Left colon (tissue), 2 donors: ENCODE data around the gene INAFM2. TPM values are rescaled to one million over a fixed set of nuclear protein-coding genes. Genes with fewer than 3 reads are reported as not detected.
A peak's percentile ranks its signal among the peaks of the same experiment; 100 is the strongest.

Experiments used
- ATAC-seq: fragments of 200-7000 bp; cut with Tn5 transposase; one replicate; pipeline ENCODE4 v1.9.1; 2020; ENCODE audit warnings: mild to moderate bottlenecking, moderate library complexity
- DNase-seq, 2 donors: peaks; one replicate each; pipeline ENCODE4 v3.0.0-alpha.2; 2020
- intact Hi-C, 2 donors: fragments of 100-400 bp; cut with DNase I in 1 of 2; cut with micrococcal nuclease in 1 of 2; formaldehyde crosslinking; loops; one replicate each; pipeline versions ENCODE4 v1.11.2 to v1.14.0; 2022; cut with DNase I, micrococcal nuclease
- total RNA-seq, 2 donors: library from RNA; stranded (reverse); fragmentation: NEBNext Ultra II Directional; extraction: Animal tissue kit (Norgen Biotek cat#: 25700); gene quantifications; one replicate each; pipeline ENCODE4 v1.2.1, GENCODE V29; 2021
- donor health status: DM: no; HTN: no; CAD: no.
- donor health status: DM: yes; HTN: yes; CAD: no.

The INAFM2 gene
- total RNA-seq, 2 donors from 2014 or later, result 18.1 to 26.9 TPM

DNA sequence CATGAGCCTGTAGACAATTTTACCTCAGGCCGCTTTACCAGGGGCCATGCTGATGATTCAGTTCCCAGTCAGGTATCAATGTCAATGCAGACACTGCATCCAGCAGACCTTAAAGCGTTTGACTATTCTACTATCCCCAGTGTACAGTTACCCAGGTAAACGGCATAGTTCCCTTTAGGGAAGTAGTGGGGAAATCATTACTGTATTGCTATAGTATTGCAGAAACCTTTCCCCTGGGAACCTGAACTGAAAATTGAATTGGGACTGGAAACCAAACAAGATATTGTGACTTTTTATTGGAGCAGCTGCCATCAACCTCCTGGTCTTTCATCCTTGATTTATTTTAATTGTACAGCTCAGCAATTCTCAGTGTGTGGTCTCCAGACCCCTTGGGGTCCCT is 6.6 kb upstream of the INAFM2 start:
- ATAC-seq (no peak), DNase-seq (no peak)
- intact Hi-C loops, result loop anchor here in 1 of 2 donors (10.0 kb wide), 1 partner anchor 108 kb away; no protein-coding TSS in a partner anchor

DNA sequence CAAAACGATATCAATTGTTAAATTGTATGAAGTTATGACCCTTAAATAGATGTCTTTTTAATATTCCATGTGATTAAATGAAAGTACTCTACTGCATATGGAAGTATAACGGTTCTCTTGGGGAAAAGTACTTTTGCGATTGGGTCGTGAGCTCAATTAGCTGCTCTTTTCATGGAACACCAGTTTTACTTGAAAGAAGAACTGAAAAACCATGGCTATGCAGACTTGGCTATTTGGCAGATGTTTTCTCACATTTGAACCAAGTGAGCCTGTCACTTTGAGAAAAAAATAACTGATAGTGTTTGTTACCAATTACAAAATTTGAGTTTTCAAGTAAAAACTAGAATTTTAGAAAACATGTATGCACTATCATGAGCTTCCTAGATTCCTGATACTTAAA is 5.9 kb upstream of the INAFM2 start:
- intact Hi-C loops, result loop anchor here in 1 of 2 donors (10.0 kb wide), 1 partner anchor 107 kb away; no protein-coding TSS in a partner anchor
- ATAC-seq, result no peak
- DNase-seq, result no peak

DNA sequence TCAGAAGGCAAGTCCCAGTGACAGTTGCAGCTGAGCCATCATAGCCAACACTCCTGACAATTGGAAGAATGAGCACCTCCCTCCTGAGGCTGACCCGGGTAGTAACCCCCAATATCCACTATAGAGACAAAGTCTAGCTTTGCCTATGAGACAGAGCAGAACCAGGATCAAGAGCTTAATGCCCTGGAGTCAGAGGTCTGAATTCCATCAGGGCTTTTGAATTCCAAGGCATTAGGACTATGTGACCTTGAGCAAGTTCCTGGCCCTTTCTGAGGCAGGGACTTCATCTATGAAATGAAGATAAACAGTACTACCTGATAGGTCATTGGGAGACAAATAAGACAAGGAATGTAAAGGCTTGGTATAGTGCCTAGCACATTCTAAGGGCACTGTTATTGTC is 3.1 kb upstream of the INAFM2 start:
- ATAC-seq (no peak), DNase-seq (no peak)
- intact Hi-C loops, result no loop called here

DNA sequence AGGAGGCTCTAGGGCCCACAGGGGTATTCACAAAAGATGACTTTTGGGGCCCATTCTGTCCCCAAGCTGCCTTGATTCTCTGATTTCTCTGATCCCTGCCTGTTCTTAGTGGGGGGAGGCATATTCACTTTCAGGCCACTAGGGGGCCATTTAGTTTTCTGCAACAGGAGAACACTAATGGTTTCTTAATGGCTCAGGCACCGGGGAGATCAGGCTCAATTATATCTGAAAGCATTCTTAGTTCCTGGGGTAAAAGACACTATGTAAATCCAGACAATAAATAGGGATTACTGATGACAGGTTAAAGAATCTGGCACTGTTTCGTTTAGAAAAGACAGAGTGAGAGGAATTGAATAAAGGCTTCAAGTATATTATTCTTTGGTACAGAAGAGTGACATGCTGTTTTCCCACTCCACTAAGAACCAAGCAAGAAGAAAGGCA is 2.5 kb upstream of the INAFM2 start:
- intact Hi-C loops, result no loop called here
- ATAC-seq (peak; percentile 22), DNase-seq (peak in 1 of 2 donors; percentile 64)

DNA sequence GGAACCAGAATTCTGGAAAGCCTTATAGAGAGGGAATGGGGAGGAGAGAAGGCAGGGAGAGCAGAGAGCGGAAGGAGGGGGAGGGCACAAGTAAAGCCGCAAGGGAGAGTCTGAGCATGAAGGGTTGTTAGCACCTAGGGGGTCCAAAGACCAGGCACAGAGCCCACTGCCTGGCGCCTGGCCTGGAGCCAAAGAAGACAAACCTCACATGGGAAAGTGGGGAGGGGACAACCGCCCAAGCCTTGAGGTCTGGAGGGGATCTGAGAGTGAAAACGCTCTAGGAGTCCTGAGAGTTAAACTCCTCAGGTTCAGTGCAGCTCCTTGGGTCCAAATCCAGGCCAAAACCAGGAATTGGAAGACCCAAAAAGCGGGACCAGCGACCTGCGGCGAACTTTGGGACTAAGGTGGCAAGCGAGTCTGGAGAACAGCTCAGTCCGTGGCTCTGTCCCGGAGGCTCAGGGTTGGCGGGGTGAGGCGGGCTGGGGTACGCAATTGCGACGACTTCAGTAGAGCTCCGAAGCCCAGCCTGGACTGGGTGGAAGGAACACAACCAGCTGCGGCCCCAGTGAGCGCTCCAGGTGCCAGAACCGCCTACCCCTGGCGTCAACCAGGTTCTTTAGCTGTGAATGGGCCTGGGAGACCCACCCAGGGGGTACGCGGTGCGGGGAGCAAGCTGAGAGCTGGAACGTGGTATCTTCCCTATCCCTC is 807 bp upstream of the INAFM2 start:
- ATAC-seq, result no peak
- peak in 1 of 2 donors; percentile 31 for DNase-seq
- intact Hi-C loops, result no loop called here

DNA sequence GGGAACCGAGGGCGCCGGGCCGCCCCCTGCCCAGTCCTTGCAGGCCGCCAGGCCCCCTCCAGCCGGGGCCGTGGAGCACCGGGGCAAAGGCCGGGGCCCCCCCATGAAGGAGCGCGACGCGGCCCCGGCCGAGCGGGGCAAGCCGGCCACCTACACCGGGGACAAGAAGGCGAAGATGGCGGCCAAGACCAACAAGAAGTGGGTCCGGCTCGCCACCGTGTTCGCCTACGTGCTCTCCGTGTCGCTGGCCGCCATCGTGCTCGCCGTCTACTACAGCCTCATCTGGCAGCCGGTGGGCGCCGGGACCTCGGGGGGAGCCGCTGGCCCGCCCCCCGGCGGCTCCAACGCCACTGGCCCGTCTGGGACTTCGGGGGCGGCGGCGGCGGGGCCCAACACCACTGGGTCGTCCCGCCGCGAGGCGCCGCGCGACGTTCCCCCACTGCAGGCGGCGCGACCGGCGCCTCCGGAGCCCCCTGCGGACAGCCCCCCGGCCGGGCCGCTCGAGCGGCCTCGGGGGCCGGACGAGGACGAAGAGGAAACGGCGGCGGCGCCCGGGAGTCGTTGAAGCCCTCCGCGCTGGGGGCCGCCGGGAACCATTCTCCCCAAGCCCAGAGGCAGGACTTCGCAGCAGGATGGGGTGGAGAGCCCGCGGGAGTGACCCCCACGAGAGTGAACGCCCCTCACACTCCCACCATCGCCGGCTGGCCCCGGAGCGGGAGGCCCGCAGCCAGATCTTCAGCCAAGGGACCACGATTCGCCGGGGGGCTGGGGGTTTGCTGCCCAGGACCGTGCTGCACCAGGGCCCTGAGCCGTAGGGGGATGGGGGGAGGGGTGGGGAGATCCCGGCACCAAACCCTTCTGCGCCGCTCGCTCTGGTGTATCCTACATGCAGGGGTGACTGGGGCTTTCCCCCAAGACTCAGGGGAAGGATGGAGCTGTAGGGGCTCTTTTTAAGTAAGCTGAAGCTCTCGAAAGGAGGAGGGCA is 753 bp downstream of the INAFM2 start:
- ATAC-seq, result no peak
- DNase-seq, result peak in 1 of 2 donors; percentile 62
- intact Hi-C loops, result no loop called here

DNA sequence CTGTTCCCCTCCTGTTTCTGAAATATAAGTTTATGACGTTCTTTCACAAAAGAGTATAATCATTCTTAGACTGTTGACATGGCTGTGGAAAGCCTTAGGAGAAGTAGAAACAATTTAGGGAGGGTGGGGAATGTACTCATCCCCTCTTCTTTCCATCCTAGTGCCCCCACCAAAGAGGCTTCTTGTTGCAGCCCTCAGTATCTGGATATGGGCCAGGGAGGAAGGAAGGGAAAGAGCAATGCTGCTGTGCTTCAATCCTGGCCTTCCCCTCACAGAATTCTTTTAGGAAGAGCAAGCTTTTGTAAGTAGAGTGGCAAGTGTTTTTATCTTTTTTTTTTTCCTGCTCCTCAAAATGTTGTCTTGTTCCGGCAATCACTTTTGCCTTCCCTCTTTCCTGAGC is 1.7 kb downstream of the INAFM2 start:
- ATAC-seq (no peak), DNase-seq (peak in 1 of 2 donors; percentile 4)
- intact Hi-C loops, result no loop called here

DNA sequence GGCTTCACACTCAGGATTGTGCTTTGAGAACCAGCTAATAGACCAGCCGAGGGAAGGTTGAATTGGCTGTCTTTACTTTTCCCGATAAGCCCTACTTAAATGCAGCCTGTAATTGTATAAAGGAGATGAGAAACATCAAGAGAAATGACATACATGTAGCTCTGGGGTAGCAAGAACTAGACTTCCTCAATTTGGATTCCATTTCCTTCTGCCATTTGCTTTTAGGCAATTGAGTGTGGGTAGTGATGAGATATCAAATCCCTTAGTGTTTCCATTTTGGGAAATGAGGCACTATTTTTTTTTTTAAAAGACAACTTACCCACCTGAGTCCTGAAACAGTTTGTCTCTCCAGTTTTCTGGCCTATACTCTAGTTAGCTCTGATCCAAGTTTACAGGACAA is 2.2 kb downstream of the INAFM2 start:
- intact Hi-C loops, result no loop called here
- no peak for DNase-seq
- ATAC-seq, result no peak

DNA sequence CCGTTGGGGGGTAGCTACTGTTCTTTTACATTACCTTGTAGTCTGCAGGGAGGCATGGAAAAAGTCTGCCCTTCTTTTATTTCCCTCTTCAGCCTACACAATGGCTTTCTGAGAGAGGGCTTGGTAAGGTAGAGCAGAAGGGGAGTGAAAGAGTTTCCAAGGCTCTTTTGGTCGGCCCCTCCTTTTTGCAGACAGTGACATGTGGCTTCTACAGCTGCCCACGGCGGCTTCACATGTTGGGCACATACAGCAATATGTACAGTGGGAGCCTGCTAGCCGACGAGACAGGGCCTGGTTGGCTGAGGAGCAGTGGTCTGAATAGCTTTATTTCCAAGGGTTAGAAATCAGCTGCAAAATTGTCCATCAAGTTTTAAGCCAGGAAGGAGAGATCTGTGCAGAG is 4.0 kb downstream of the INAFM2 start:
- intact Hi-C loops, result no loop called here
- DNase-seq (peak in 1 of 2 donors; percentile 16), ATAC-seq (no peak)

DNA sequence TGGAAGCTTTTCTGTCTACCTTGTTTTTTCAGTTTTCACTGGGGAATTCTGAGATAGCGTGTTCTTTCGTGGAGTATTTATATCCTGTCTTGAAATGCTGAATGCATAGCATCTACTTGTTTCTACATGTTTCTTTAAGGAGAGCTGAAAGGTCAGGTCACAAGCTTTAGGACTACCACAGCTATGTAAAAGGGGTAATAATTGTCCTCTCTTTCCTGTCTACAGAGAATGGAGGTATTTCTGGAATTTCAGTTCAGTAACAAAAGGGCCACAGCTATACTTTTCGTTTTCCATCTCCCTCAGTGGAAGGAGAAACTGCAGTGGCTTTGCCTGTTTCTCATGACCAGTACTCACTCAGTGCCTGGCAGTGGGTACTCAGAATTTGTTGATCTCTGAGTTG is 4.7 kb downstream of the INAFM2 start:
- intact Hi-C loops, result no loop called here
- DNase-seq, result no peak
- no peak for ATAC-seq

DNA sequence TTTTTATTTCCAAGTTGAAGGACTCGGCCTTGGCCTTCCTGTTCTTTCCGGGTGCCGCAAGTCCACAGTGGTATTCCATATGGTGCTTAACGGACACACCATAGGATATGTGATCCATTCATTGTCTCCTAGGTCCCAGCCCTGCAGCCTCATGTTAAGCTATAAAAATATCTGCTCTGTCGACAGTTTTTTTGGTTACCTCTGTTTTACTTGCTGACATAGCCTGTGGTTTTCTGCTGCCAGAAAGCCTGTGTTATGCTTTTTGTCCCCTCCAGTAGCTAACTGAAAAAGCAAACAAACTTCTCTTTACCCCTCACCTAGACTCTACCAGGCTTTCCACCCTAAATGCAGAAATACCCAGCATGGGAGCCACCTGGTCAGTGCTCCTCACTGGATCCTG is 5.3 kb downstream of the INAFM2 start:
- no peak for ATAC-seq
- no peak for DNase-seq
- intact Hi-C loops, result no loop called here

DNA sequence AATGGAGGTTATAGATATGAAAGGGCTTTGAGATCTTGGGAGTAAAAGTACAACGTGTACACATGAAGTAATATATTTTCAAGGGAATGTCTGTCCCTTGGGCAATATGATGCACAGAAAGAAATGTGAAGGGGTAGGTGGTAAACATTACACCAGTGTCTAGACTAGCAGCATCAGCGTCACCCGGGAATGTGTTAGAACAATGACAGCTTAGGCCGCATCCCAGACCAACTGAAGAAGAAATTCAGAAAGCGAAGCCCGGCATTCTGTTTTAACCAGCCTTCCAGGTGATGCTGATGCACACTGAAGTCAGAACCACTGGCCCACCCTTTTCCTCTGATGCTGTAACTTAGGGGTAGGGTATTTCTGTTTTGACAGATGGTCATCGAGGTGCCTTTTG is 6.3 kb downstream of the INAFM2 start:
- intact Hi-C loops, result no loop called here
- ATAC-seq (no peak), DNase-seq (no peak)

DNA sequence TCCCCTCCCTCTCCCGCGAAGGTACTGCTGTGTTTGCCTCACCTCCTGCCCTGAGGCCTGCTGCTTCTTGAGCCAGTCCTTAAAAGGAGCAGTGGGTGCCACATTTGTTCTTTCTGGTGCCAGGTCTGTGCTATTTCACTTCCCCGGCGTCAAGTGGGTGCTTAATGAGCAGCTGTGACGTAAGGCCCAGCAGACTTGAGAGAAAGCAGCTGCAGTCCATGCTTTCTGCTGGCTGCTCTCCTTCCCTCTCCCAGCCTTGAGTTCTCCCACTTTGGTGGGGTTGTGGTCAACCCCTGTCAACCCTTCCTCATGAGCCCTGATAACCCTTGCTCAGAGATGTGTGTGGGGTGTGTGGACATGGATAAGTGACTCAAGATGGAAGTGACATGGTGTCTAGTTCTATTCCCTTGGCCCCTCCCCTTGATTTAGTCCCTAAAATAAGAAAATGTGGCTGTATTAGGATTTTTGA is 6.9 kb downstream of the INAFM2 start:
- intact Hi-C loops, result no loop called here
- ATAC-seq, result peak; percentile 3
- peak; percentile 34 to 81 for DNase-seq

DNA sequence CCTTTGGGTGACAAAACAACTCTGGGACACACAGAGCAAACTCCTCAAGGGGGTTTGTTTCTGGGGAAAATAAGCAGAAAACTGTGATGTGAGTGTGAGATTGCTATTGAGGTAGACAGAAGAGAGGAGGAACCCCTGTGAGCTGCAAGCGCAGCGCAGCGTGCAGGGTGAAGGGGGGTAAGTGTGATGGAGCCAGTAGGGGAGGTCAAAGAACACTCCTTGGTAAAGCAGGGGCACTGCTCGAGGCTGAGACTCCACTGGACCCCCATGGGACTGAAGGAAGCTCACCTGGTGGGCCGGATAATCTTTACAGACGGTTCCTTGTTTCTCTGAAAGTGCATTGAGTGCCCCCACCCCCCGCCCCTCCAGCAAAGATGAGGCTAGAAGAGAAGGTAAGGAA is 7.5 kb downstream of the INAFM2 start:
- intact Hi-C loops, result no loop called here
- no peak for ATAC-seq
- peak in 1 of 2 donors; percentile 4 for DNase-seq

DNA sequence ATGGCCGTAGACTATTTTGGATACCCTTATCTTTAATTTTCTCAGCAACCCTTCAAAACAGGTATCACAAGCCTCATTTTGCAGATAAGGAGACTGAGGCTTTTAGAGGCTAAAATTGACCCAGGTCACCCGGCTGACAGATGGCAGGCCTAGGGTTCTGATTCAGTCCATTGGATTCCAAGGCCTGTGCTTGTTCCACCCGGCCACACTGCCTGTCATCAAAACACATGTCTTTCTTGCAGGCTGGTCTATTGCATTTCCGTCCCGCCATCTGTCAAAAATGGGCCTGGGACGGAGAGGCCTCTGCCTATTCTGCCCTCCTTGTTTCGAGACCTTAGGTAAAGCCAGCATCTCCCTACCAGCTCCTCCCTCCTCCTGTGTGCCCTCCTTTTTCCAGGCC is 8.1 kb downstream of the INAFM2 start:
- no peak for ATAC-seq
- DNase-seq, result peak in 1 of 2 donors; percentile 1
- intact Hi-C loops, result no loop called here

DNA sequence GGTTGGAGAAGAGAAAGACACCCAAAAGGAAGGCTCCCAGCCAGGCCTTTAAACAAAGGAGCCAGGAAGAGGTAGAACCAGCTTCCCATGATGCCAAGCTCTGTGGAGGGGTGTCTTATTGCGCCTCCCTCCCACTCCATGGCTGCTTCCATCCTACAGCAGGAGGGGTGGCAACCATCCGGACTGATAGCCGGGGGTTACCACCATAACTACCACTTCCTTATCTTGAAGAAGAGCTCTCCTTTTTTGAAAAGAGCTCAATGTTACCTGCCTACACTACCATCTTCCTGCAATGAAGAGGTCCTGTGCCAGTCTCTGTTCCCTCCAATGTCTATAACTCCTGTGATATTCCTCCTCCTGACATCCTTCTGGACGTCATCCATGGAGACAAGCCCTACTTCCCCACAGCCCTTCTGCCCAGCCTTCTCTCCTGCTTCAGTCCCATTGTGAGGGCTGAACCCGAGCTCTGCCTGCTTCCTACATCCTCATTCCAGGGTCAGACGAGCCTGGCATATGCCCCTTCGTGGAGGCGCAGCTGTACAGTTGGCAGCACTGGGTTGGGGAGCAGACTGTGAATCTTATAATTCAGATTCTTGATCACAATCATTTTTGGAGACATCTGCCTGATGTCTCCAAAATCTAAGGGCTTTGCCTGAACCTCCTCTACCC is 8.8 kb downstream of the INAFM2 start:
- intact Hi-C loops, result no loop called here
- ATAC-seq (no peak), DNase-seq (peak; percentile 15 to 31)

DNA sequence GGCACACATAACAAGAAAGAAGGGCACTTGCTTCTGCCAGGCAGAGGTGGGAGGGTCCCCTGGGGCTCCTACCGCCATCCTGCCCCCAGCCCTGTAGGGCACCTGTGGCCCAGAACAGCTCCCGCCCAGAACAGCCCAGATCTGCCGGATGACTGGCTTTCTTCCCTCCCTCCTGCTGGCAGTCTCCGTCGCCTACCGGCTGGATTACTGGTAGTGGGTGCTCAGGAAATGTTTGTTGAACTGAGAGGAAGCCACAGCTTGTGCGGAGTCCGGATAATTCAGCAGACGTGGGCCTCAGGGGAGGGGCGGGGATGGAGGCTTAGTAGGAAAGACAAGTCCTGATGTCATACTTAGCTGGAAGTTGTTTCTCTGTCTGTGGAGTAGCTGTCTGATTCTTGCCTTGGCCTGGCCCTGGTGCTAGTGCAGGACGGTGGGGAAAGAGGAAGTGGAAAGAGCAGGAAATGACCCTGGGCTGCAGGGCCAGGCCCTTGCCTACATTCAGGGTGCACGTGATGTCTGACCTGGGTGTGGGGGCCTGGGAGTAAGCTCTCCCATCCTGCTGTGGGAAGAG is 10.5 kb downstream of the INAFM2 start:
- peak; percentile 50 for ATAC-seq
- intact Hi-C loops, result no loop called here
- DNase-seq, result peak; percentile 50 to 66

DNA sequence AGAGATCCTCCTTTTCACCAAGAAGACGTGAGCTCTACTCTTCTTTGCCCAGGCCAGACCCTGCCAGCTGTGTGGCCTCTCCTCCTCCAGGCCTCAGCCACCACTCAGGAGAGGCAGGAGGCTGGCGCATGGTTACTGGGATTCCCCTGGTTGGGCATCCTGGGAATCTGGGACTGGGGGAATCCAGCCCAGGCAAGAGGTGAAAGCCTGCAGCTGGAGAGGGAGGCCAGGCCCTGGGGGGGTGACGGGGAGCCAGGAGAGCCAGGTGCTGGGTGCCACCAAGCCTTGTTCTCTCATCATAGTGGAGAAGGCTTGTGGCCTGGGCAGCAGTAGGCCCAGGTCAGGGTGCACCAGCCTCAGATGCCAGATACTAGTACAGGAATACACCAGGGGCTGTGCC is 11.0 kb downstream of the INAFM2 start:
- ATAC-seq (no peak), DNase-seq (peak in 1 of 2 donors; percentile 33)

More for the DNA sequence above, 11.0 kb downstream of the INAFM2 start:
- intact Hi-C loops, result no loop called here
